NCI-H524 treated with DMSO at 0.1 percent for 48 hours (cell line): ENCODE measurements around the gene GMPPB.
"Not testable (repeated sequence)": the region's sequence is repeated elsewhere in the genome, so short reads cannot be mapped to it uniquely, and the experiment has no call there.

ENCODE experiments used
- DNase-seq: peaks from one replicate; lab custom pipeline; 2025; lab: John Stamatoyannopoulos, UW

Gene GMPPB

DNA sequence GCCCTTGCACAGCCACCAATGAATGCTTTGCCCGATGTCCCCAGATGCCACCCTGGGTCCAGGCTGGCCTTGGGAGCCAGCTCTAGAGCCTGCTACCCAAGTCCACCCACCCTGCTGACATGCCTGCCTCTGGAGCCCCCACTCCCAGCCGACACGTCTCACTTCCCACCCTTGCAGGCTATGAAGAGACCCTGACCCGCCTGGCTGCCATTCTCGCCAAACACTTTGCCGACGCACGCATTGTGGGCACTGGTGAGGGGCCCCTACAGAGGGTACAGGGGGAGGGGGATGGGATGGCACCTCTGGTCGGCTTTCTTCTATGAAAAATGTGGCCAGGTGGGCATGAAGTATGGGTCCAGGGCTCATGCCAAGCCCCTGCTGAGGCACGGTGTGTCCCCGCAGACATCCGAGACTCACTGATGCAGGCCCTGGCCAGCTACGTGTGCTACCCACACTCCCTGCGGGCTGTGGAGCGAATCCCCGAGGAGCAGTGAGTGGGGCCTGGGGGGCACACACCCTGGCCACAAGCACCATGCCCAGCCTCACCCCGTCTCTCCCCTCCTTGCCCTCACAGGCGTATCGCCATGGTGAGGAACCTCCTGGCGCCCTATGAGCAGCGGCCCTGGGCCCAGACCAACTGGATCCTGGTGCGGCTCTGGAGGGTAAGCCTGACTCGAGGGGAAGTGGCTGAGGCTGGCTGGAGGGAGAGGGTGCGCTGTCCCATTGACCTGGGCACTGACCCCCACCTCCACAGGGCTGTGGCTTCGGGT is 10.2 kb downstream of the GMPPB start:
- DNase-seq: no peak

DNA sequence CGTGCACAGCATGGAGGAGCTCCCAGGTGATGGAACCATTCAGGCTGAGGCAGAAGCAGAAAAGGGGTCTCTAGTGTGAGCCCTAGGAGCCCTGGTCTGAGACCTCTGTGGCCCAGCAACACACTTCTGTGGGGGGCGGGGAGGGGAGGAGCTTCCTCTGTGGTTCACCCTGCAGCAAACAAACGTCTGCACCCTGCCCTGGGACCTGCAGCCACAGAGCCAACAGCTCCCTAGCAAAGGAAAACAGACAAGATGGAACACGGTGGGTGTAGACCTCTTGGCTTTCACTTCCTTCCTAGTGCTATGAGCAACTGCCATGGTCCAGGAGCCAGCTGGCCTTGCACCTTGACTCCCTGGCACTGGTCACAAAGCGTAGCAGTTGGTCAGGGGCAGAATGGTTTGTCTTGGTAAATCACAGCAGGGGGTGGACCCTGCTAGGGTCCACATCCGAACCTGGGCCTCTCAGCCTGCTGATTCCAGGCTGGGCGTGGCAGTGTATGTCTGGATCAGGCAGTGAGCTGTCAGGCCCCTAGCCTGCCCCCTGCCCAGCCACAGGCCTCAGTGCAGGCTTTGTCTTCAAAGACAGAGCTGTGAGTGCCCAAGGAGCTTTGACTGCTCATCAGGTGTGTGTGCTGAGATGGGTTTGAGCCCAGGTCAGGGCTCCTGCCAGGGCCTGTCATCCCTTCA is 11.0 kb downstream of the GMPPB start:
- no peak for DNase-seq

DNA sequence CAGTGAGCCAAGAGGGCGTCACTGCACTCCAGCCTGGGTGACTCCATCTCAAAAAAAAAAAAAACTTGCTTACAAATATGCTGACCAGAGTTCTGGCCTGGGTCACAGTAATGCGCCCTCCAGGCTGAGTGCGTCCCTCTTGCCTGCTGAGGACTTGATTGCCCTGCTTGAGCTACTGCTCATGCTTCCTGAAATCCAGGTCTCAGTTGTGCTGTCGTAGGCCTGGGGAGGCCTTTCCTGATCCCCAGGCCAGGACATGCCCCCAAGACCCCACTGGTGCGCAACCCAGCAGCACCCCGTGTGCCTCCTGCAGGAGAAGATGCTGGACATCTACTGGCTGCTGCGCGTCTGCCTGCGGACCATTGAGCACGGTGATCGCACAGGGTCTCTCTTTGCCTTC is 11.6 kb downstream of the GMPPB start:
- DNase-seq: no peak

DNA sequence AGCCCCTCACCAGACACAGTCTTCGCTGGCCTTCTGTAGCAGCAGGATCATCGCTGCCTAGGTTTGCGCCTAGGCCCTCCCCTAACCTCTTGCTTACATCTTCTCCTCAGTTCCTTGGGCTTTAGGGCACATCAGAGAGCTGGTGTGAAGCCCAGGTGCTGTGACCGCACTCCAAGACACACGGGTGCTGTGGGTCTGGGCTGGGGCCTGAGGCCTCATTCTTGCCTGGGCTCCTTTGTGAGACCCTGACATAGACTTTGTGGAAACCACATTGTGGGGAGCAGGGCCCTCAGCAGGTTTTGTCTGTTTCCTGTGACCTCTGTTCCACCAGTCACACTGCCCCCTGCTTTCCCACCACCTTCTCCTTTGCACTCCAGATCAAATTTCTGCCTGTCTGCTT is 12.3 kb downstream of the GMPPB start:
- no peak for DNase-seq

DNA sequence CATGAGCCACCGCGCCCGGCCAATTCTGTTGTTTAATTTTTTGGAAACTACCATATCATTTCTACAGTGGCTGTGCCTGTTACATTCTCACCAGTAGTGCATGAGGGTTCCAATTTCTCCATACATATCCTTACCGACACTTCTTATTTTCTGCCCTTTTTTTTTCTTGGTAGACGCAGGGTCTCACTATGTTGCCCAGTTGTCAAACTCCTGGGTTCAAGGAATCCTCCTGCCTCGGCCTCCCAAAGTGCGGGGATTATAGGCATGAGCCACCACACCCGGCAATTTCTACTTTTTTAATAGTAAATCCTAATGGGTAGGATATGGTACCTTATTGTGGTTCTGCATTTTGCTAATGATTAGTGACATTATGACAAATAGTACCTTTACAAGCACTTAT is 13.9 kb downstream of the GMPPB start:
- DNase-seq: no peak

DNA sequence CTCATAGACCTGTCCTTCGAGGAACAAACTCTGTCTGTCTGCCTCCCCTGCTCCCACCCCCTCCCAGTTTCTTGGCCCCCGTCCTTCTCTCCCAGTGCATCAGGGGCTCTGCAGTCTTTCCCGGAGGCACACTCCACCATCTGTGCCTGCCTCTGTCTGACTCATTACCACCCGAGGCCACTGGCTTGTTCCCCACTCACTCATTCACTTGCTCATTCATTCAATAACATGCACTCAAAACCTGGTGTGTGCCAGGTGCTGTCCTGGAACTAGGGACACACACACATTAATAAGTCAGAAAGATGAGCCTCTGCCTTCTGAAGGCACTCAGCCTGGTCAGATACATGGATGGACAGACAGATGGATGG is 16.7 kb downstream of the GMPPB start:
- DNase-seq: no peak

DNA sequence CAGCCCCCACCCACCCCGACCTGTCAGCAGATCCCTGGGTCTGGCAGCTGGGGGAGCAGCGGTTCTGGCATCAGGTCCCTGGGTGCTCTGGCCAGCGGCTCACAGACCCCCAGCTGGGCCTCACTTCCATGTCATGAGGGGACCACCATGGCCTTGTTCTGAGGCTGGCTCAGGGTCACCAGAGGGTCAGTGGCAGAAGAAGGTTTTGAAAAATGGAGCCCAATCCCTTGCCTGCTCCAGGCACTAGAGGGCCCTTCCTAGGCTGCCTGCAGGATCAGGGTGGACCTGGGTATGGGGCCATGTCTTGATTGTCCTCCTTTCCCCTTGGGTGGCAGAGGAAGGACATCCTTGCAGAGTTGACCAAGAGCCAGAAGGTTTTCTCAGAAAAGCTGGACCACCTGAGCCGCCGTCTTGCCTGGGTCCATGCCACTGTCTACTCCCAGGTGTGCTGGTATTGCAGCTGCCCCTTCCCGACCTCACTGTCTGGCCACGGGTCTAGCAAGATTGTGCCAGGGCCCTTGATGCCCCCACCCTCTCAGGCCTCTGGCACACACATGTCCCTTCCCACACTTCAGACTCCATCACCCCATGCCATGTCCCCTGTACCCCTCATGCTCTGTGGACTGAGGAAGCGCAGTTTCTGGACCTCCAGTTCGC is 17.2 kb downstream of the GMPPB start:
- no peak for DNase-seq

DNA sequence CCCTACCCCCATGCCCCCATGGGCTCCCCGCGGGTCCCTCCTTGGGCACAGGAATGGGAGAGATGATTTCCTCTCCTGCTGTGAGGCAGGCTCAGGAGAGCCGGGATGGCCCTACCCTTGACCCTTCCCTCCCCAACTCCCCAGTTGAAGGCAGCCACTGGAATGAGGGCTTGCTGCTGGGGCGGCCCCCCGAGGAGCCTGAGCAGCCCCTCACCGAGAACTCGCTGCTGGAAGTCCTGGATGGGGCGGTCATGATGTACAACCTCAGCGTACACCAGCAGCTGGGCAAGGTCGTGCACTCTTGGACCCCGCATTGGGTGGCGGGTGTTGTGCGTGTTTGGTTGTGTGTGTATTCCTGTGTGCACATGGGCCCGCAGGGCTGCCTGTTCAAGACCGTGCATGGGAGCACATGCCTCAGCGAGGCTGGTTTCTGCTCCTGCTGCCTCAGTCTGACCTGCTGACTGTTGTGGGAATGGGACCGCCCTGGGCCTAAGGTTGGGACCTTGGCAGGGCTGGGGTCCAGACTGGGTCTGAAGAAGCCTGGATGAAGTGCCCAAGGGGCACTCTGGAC is 18.3 kb downstream of the GMPPB start:
- no peak for DNase-seq

DNA sequence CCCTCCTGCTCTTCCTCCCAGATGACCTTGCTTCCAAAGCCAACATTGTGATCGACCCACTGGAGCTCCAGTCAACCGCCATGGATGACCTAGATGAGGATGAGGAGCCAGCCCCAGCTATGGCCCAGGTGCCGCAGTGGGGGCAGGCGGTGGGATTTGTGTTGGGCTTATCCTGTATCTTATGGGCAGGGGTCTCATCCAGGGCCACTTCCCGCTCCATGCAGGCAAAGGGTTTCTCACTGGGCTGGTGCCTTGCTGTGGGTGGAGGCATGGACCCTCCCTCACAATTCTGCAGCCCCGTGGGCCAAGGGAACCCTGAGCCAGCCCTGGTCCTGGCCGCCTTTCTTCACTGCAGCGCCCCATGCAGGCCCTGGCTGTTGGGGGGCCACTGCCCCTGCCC is 19.1 kb downstream of the GMPPB start:
- no peak for DNase-seq

DNA sequence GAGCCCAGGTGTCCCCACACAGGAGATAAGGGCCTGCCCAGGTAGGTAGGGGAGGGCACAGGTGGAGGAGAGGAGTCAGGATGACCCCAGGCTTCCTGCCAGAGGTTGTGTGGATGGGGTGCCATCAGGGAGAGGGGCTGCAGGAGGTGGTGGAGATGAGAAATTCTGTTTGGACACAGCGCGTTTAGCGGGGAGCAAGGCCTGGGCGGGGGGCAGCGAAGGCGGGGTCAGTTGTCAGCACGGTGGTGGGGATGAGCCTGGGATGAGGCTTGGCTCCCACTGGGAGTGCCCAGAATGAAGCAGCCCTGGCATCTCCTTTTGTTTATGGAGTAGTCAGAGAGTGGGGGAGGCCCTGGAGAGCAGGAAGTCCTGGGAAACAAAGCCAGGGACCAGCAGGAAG is 19.8 kb downstream of the GMPPB start:
- no peak for DNase-seq

DNA sequence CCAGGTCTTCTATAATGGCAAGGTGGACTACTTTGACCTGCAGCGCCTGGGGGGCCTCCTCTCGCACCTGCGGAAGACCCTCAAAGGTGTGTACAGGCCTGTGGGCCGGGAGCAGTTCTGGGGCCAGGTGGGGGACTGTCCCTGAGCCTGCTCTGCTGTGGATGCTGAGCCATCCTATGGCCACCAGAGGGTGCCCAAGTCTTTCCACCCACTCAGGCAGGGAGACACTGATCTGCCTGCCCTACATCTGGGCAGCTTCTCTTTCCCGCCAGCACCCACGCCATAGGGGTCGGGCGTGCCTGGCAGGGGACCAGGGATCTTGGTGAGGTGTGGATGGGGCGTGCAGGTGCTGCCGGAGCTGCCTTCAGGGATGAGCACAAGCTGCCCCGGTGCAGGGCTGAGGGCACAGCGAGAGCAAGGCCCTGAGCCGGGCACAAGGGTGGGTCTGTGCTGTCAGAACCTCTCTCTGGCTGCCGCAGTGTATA is 20.3 kb downstream of the GMPPB start:
- no peak for DNase-seq

DNA sequence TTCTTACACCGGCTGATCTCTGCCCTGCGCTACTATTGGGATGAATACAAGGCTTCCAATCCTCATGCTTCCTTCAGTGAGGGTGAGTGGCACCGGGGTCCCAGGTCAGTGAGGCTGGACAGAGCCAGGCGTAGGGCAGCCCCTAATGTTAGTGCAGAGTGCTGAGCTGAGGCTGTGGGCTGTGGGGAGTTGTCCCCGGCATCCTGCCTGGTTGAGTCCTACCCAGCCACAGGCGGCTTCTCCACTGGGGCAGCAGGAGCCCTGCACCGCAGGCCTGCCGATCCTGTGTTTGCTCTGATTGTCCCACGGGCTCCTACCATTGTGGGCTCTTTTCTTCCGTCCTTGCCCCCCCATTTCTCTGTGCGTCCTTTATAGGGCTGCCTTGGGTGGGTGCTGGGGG is 21.1 kb downstream of the GMPPB start:
- DNase-seq: no peak

DNA sequence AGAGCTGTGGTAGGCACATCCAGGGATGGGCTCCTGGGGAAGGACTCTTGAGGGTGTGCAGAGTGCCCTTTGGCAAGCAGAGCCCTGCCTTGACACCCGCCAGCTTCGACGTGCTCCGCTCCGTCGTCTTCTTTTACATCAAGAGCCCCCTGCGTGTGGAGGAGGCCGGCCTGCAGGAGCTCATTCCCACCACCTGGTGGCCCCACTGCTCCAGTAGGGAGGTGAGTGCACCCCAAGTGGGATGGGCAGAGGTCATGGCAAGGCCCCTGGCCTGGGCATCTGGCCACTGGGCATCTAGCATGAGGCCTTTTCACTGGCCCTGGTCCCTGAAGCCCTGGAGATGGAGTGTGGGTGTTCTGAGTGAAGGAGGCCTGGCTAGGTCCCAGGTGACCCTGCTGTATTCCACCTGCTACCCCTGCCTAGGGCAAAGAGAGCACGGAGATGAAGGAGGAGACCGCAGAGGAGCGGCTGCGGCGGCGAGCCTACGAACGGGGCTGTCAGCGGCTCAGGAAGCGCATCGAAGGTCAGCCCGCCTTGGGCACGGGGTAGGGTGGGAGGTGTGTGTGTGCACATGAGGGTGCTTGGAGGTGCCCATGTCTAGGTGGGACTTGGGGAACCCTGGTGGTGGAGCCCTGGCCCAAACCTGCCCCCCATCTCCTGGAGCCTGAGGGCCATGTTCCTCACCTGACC is 22.2 kb downstream of the GMPPB start:
- DNase-seq: no peak

DNA sequence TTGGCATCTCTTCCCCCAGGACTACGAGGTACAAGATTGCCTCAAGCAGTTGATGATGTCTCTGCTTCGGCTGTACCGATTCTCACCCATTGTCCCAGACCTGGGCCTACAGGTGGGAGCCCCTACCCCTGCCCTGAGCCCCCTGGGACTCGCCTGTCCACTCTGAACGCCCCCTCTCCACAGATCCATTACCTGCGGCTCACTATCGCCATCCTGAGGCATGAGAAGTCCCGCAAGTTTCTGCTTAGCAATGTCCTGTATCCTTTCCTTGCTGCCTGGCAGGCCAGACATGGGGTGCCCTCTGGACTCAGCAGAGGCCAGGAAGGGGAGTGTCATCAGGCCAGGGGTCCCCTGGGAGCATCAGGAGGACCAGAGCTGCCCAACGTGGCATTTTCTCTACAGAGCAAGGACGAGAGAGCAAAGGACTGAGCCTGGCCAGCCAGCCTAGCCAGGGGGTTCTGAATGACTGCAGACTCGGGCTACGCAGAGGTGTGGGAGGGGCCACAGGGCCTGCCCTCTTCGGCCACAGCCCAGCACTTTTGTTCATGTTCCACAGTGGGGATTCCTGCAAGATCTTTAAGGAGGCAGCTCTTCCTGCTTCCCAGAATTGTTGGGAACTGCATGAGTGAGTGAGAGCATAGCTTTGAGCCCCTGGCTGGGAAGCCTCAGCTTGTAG is 23.2 kb downstream of the GMPPB start:
- DNase-seq: no peak

DNA sequence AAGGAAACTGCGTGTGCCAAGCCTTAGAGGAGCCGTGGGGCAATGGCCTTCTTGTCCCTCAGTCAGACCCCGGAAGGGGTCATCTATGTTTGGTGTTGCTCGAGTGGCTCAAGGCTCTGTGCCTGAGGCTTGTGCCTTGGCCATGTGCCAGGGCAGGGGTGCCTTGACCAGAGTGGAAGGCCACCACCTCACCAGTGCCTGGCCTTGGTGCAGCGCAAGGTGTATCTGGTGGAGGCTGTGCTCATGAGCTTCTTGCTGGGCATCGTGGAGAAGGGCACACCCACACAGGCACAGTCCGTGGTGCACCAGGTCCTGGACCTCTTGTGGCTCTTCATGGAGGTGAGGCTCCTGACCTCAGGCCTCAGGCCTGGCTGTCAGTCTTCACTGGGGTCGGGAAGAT is 23.7 kb downstream of the GMPPB start:
- DNase-seq: no peak

DNA sequence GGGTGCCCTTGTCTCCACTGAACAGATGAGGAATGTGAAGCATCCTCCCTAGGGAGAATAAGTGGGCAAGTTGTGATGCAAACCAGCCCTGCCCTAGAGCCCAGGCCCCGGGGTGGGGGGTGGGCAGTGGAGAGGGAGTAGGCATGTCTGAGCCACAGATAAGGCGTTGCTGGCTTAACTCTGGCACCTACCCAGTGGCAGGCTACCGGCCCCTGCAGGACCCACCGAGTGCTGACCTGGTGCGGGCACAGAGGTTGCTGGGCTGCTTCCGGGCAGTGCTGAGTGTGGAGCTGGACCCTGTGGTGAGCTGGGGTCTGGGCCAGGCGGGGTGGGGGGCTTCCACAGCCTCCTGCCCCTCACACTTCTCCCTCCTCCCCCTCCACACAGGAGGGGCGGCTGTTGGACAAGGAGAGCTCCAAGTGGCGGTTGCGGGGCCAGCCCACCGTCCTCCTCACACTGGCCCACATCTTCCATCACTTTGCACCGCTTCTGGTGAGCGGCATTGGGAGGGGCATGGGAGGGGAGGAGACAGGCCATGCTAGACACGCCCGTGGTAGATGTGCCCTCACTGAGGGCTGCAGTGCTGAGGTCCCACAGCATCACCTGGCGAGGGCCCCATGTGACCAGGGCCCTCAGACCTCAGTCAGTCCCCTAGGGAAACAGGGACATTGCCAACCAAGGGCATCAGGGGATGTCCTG is 24.3 kb downstream of the GMPPB start:
- no peak for DNase-seq

DNA sequence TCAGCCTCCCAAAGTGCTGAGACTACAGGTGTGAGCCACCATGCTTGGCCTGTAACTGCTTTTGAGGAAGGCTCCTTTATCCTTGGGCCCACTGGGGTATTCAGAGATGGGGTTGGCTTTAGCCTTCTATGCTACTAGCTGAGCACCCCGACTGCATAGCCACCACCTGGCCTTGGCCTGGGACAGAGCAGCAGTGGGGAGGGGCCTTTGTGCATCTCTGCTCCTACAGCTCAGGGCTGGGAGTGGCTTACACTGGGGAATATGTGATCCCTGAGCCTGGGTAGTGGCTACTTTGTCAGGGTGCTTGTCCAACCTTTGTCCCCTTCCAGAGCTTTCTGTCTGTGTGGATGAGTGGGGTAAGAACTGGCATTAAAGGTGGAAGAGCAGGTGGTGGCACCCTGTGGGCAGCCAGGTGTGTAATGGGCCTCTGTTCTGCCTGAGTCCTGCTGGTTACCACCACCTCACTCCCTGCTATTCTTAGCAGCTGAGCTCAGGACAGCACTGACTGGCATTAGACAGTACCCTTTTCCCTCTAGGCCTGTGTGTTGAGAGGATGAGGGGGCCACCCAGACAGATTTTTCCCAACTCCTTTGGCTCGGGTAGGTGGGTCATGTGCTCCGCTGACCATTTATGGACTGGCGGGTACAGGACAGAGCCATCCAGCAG is 28.3 kb downstream of the GMPPB start:
- not testable (repeated sequence) for DNase-seq

DNA sequence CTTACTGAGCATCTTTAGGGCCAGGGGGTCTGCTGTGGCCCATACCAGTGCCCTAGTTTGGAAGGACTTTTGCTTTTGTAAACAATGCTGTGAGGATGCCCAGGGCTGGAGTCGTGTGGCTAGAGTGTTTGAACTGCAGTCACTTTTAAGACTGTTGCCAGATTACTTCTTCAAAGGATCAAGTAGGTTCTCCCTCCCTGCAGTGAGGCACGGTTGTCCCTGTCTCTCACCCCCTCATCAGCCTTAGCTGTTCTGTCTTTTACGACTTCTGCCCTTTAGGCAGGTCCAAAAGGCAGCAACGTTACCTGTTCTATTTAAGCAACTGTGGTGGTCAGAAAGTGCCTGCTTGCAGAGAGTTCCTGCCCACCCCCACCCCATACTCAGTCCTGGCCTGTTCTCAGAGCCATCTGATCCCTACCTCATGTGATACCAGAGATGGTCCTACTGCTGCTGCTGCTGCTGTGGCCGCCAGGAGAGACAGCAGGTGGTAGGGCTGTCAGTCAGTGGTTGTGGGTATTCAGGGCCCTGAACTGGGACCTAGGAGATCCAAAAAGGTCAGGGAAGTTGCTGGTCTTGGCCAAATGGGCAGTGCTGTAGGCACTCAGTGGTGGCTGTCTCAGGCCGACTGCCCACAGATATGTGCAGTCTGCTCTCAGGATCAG is 29.2 kb downstream of the GMPPB start:
- DNase-seq: not testable (repeated sequence)

DNA sequence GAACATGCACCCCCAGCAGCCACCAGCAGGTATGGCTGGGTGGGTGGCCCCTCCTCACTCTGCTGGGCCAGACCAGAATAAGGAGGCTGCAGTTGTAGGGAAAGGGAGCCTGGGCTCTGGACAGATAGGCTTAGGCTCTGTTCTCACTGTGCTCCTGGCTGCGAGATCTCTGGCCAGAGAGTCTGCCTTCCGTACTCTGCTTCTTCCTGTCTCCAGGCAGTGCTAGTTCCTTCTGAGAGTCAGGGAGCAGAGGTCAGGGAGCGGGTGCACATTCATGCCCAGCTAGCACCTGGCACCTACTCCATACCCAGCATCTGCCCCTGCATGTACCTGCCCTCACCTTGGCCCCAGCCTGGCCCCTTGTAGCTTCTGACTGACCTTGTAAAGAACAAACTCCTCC is 32.3 kb downstream of the GMPPB start:
- DNase-seq: not testable (repeated sequence)

DNA sequence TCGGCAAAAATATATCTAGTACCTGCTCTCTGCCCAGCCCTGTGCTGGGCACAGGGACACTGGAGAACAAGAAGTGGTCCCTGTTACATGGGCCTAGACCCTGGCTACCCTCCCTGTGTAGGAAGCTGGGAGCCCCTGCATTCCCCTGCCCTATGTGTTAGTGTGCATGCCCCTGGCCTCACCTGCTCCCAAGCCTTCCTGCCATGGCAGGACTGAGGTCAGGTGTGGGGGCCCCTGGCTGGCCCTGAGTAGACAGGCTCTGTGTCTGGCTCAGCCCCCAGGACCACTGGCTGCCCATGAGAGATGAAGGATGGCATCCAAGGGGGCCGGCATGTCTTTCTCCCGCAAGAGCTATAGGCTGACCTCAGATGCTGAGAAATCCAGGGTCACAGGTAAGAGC is 32.9 kb downstream of the GMPPB start:
- not testable (repeated sequence) for DNase-seq
